Mononuclear cell (primary cell): ENCODE measurements around the gene TRAPPC2L. TPM values are rescaled to one million over a fixed set of nuclear protein-coding genes. Genes with fewer than 3 reads are reported as not detected.
A peak's percentile ranks its signal among the peaks of the same experiment; 100 is the strongest.

Source experiments
- H3K27me3 ChIP-seq: 2 replicates; pipeline ENCODE4 v1.6.0; 2011; ENCODE audit warnings: low read length, control low read depth; ENCODE audit not compliant: insufficient read depth
- H3K4me1 ChIP-seq: 2 replicates; pipeline ENCODE4 v1.5.1; 2011; ENCODE audit warnings: mild to moderate bottlenecking, low read length, control low read depth; ENCODE audit not compliant: insufficient read depth
- H3K4me3 ChIP-seq: 2 replicates; pipeline ENCODE4 v1.5.1; 2011; ENCODE audit warnings: mild to moderate bottlenecking, low read length, moderate library complexity
- H3K9me3 ChIP-seq: 2 replicates; pipeline ENCODE4 v1.5.1; 2011; ENCODE audit warnings: low read depth, mild to moderate bottlenecking, control low read depth, low read length
- total RNA-seq: library from RNA; depleted of rRNA; stranded (reverse); fragments of >200 nt; gene quantifications from one replicate; pipeline ENCODE4 v1.2.3, GENCODE V29; 2012

The TRAPPC2L gene
- total RNA-seq, 1 donor: 24.0 TPM

GRCh38 chr16:88856122-88856827, 652 bp upstream of the TRAPPC2L start:
- Histone ChIP-seq H3K4me1 (peaks cover 47% of the 10 kb centered on the region), H3K9me3 (no peaks in the 10 kb centered on the region), H3K27me3 (no peaks in the 10 kb centered on the region), H3K4me3 (peak overlapping the region; percentile 97)

- no peaks in the 10 kb centered on the region for H3K27me3 ChIP-seq
- no peaks in the 10 kb centered on the region for H3K9me3 ChIP-seq
- peaks cover 45% of the 10 kb centered on the region for H3K4me1 ChIP-seq
- peak overlapping the region; percentile 97 for H3K4me3 ChIP-seq
These were observed 907 bp downstream of the TRAPPC2L start for GRCh38 chr16:88857728-88858339.

- Histone ChIP-seq H3K4me3 (no peak overlapping the region), H3K4me1 (peaks cover 28% of the 10 kb centered on the region), H3K27me3 (no peaks in the 10 kb centered on the region), H3K9me3 (no peaks in the 10 kb centered on the region)
These were observed 2.6 kb downstream of the TRAPPC2L start for GRCh38 chr16:88859381-88860091.

GRCh38 chr16:88861359-88861758, 4.4 kb downstream of the TRAPPC2L start:
- Histone ChIP-seq H3K4me1 (peaks cover 10% of the 10 kb centered on the region), H3K27me3 (no peaks in the 10 kb centered on the region), H3K9me3 (no peaks in the 10 kb centered on the region)

GRCh38 chr16:88862968-88863367, 6.0 kb downstream of the TRAPPC2L start:
- H3K9me3 ChIP-seq: no peaks in the 10 kb centered on the region
- no peak overlapping the region for H3K4me3 ChIP-seq
- H3K27me3 ChIP-seq: no peaks in the 10 kb centered on the region
- peaks cover 4% of the 10 kb centered on the region for H3K4me1 ChIP-seq

More at GRCh38 chr16:88861359-88861758, 4.4 kb downstream of the TRAPPC2L start:
- H3K4me3 ChIP-seq: no peak overlapping the region

- no peaks in the 10 kb centered on the region for H3K27me3 ChIP-seq
- no peak overlapping the region for H3K4me3 ChIP-seq
- no peaks in the 10 kb centered on the region for H3K9me3 ChIP-seq
- no peaks in the 10 kb centered on the region for H3K4me1 ChIP-seq
These were observed 6.5 kb downstream of the TRAPPC2L start for GRCh38 chr16:88863426-88863825.

GRCh38 chr16:88864099-88864498, 7.2 kb downstream of the TRAPPC2L start:
- Histone ChIP-seq H3K9me3 (no peaks in the 10 kb centered on the region), H3K27me3 (no peaks in the 10 kb centered on the region), H3K4me3 (no peak overlapping the region), H3K4me1 (no peaks in the 10 kb centered on the region)

- Histone ChIP-seq H3K27me3 (no peaks in the 10 kb centered on the region), H3K4me1 (no peaks in the 10 kb centered on the region), H3K9me3 (no peaks in the 10 kb centered on the region), H3K4me3 (no peak overlapping the region)
These were observed 7.6 kb downstream of the TRAPPC2L start for GRCh38 chr16:88864521-88864920.

- Histone ChIP-seq H3K4me3 (no peak overlapping the region), H3K9me3 (no peaks in the 10 kb centered on the region), H3K4me1 (peaks cover under 1% of the 10 kb centered on the region), H3K27me3 (no peaks in the 10 kb centered on the region)
These were observed 8.4 kb downstream of the TRAPPC2L start for GRCh38 chr16:88865310-88865709.

- peaks cover under 1% of the 10 kb centered on the region for H3K27me3 ChIP-seq
- no peaks in the 10 kb centered on the region for H3K9me3 ChIP-seq
- peaks cover 5% of the 10 kb centered on the region for H3K4me1 ChIP-seq
- no peak overlapping the region for H3K4me3 ChIP-seq
These were observed 8.8 kb downstream of the TRAPPC2L start for GRCh38 chr16:88865742-88866141.

GRCh38 chr16:88866151-88866920, 9.4 kb downstream of the TRAPPC2L start, which contains the start of gene PABPN1L:
Gene PABPN1L, minus strand, starts transcription at chr16:88866660. Its CDS starts 54 bp downstream, at chr16:88866606.
- Histone ChIP-seq H3K27me3 (peaks cover 3% of the 10 kb centered on the region), H3K9me3 (no peaks in the 10 kb centered on the region), H3K4me3 (no peak within 1 kb of the TSS), H3K4me1 (peaks cover 11% of the 10 kb centered on the region)

- no peaks in the 10 kb centered on the region for H3K9me3 ChIP-seq
- H3K4me3 ChIP-seq: no peak overlapping the region
- H3K4me1 ChIP-seq: peaks cover 11% of the 10 kb centered on the region
- peaks cover 3% of the 10 kb centered on the region for H3K27me3 ChIP-seq
These were observed 10.8 kb downstream of the TRAPPC2L start for GRCh38 chr16:88867581-88868246.

- Histone ChIP-seq H3K27me3 (peaks cover 3% of the 10 kb centered on the region), H3K4me3 (no peak overlapping the region), H3K9me3 (no peaks in the 10 kb centered on the region), H3K4me1 (peaks cover 11% of the 10 kb centered on the region)
These were observed 12.2 kb downstream of the TRAPPC2L start for GRCh38 chr16:88868974-88869672.

- H3K4me1 ChIP-seq: peaks cover 11% of the 10 kb centered on the region
- peaks cover 3% of the 10 kb centered on the region for H3K27me3 ChIP-seq
- H3K9me3 ChIP-seq: no peaks in the 10 kb centered on the region
- no peak overlapping the region for H3K4me3 ChIP-seq
These were observed 12.7 kb downstream of the TRAPPC2L start for GRCh38 chr16:88869673-88869980.
